ENCODE data around the gene C4orf50.

- TF ChIP-seq GATA1 (IDR thresholded peaks at IDR 0.05; ENCODE audit: low read depth, low read length) (no peak), POLR2A (IDR thresholded peaks at IDR 0.05; ENCODE audit: low read length) (no peak)
These were observed 160.0 kb downstream of the C4orf50 start for GRCh38 chr4:5858020-5858769.

Measured in erythroblast (primary cell).